Fibroblast of mammary gland (primary cell): Measurements from ENCODE around the gene TM7SF3.

Experiments
- DNase-seq: peaks from one replicate; pipeline ENCODE4 v3.0.0-alpha.2; 2010; ENCODE audit warnings: low read depth
- H3K4me3 ChIP-seq: 2 replicates; pipeline ENCODE4 v1.5.1; 2011; ENCODE audit warnings: low read depth, mild to moderate bottlenecking, low read length, moderate library complexity; ENCODE audit not compliant: control insufficient read depth
- CTCF ChIP-seq: conservative IDR thresholded peaks from 2 replicates; pipeline ENCODE4 v1.5.1; 2011; ENCODE audit warnings: low read depth, low read length, inconsistent platforms; ENCODE audit not compliant: control insufficient read depth, insufficient read depth

The TM7SF3 gene

GRCh38 chr12:26941215-26941594 is 73.0 kb downstream of the TM7SF3 start:
- no peak for DNase-seq
- TF ChIP-seq CTCF: no peak
- H3K4me3 ChIP-seq: no peak overlapping the region

- H3K4me3 ChIP-seq: no peak overlapping the region
- no peak for TF ChIP-seq CTCF
- peak; percentile 40 for DNase-seq
These were observed 73.5 kb downstream of the TM7SF3 start for GRCh38 chr12:26940516-26941214.

GRCh38 chr12:26939953-26940352 is 74.2 kb downstream of the TM7SF3 start:
- DNase-seq: no peak
- TF ChIP-seq CTCF: no peak
- H3K4me3 ChIP-seq: peak overlapping the region; percentile 94

- H3K4me3 ChIP-seq: peak overlapping the region; percentile 94
- DNase-seq: peak; percentile 49
- no peak for TF ChIP-seq CTCF
These were observed 74.9 kb downstream of the TM7SF3 start for GRCh38 chr12:26939192-26939832.

GRCh38 chr12:26938701-26939062 is 75.5 kb downstream of the TM7SF3 start:
- peak overlapping the region; percentile 94 for H3K4me3 ChIP-seq
- no peak for TF ChIP-seq CTCF
- no peak for DNase-seq

GRCh38 chr12:26937863-26938700 is 76.1 kb downstream of the TM7SF3 start, which contains the start of the genes FGFR1OP2 and INTS13:
Gene FGFR1OP2 (plus strand): TSS chr12:26938470. CDS start chr12:26954159, 15,689 bp downstream.
Gene INTS13 (minus strand): TSS chr12:26937981. CDS start chr12:26936803, 1,178 bp downstream.
- no peak for TF ChIP-seq CTCF
- H3K4me3 ChIP-seq: peak within 1 kb of the TSS; percentile 94
- DNase-seq: peak; percentile 98
